GM12875 (cell line): ENCODE measurements around the gene MC1R.

Experiments used
- H3K4me3 ChIP-seq: one replicate; pipeline ENCODE4 v1.5.1; 2011; ENCODE audit warnings: low read depth, low read length, control low read depth
- TF ChIP-seq, protein P1 (sequence below): IDR thresholded peaks from 2 replicates; pipeline ENCODE4 v1.5.1; 2011; ENCODE audit warnings: low read depth, mild to moderate bottlenecking, control low read depth, inconsistent platforms, low read length, moderate library complexity, borderline replicate concordance; ENCODE audit not compliant: insufficient read depth

Gene MC1R

DNA sequence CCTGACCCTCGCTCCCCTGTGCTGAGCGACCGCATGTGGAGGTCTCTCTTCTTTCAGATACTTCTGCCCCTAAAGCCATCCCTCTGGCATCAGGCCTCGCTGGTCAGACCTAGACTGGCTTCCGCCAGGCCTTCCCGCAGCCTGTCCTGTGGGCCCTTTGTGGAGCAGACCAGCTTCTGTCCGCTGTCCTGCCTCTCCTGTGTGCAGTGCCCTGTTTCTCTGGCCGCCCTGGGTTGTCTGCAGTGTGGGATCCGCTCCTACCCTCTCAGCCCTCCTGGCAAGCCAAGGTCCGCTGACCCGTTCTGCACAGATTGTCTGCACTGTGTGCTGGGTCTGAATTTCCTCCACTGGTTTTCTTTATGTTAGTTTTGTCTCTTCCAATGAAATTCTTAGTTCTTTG, 21.5 kb upstream of the MC1R start:
- TF ChIP-seq, protein P1, sequence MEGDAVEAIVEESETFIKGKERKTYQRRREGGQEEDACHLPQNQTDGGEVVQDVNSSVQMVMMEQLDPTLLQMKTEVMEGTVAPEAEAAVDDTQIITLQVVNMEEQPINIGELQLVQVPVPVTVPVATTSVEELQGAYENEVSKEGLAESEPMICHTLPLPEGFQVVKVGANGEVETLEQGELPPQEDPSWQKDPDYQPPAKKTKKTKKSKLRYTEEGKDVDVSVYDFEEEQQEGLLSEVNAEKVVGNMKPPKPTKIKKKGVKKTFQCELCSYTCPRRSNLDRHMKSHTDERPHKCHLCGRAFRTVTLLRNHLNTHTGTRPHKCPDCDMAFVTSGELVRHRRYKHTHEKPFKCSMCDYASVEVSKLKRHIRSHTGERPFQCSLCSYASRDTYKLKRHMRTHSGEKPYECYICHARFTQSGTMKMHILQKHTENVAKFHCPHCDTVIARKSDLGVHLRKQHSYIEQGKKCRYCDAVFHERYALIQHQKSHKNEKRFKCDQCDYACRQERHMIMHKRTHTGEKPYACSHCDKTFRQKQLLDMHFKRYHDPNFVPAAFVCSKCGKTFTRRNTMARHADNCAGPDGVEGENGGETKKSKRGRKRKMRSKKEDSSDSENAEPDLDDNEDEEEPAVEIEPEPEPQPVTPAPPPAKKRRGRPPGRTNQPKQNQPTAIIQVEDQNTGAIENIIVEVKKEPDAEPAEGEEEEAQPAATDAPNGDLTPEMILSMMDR, result no peak
- H3K4me3 ChIP-seq, result no peak overlapping the region

GRCh38 chr16:89898201-89898967, 20.3 kb upstream of the MC1R start:
- TF ChIP-seq, protein P1, result no peak

GRCh38 chr16:89899879-89900481, 18.7 kb upstream of the MC1R start:
- TF ChIP-seq, protein P1, result no peak
- H3K4me3 ChIP-seq, result no peak overlapping the region

More at GRCh38 chr16:89898201-89898967, 20.3 kb upstream of the MC1R start:
- no peak overlapping the region for H3K4me3 ChIP-seq

- H3K4me3 ChIP-seq, result no peak overlapping the region
- TF ChIP-seq, protein P1, result no peak
These were observed 17.8 kb upstream of the MC1R start for GRCh38 chr16:89900885-89901284.

- TF ChIP-seq, protein P1, result no peak
- no peak overlapping the region for H3K4me3 ChIP-seq
These were observed 15.7 kb upstream of the MC1R start for GRCh38 chr16:89902980-89903379.

- no peak overlapping the region for H3K4me3 ChIP-seq
- TF ChIP-seq, protein P1, result no peak
These were observed 14.7 kb upstream of the MC1R start for GRCh38 chr16:89903908-89904515.
